GM12878 (cell line): ENCODE data around the gene ATXN1. TPM values are rescaled to one million over a fixed set of nuclear protein-coding genes. Genes with fewer than 3 reads are reported as not detected.

Experiments
- CTCF ChIP-seq, 3 experiments: IDR thresholded peaks in 2 of 3; conservative IDR thresholded peaks in 1 of 3; 2 replicates each; pipeline ENCODE4 v1.5.1; 2011; ENCODE audit warnings: low read depth in 3 of 3, low read length in 3 of 3, mild to moderate bottlenecking in 3 of 3, control low read depth in 2 of 3, moderate library complexity in 2 of 3, inconsistent platforms in 1 of 3, mixed read lengths in 1 of 3; ENCODE audit not compliant: control insufficient read depth in 2 of 3, insufficient read depth in 1 of 3; ENCODE audit errors: extremely low read depth in 1 of 3
- DPF2 ChIP-seq: fragments of 450-650 bp; IDR thresholded peaks from 2 replicates; pipeline ENCODE4 v1.6.1; 2017; ENCODE audit warnings: mild to moderate bottlenecking
- EED ChIP-seq: sonication (generic); IDR thresholded peaks from 2 replicates; pipeline ENCODE4 v1.6.1; 2016; ENCODE audit warnings: antibody characterized with exemption, low read depth
- MEF2A ChIP-seq: IDR thresholded peaks from 2 replicates; pipeline ENCODE4 v1.6.1; 2011; ENCODE audit warnings: low read depth, mild to moderate bottlenecking, low read length, moderate library complexity; ENCODE audit not compliant: insufficient read depth
- POU2F2 ChIP-seq: IDR thresholded peaks from 3 replicates; pipeline ENCODE4 v1.6.1; 2011; ENCODE audit warnings: low read depth, mild to moderate bottlenecking, low read length, borderline replicate concordance
- RCOR1 ChIP-seq: conservative IDR thresholded peaks from 2 replicates; pipeline ENCODE4 v1.6.1; 2012; ENCODE audit warnings: low read depth, low read length, improper control_type of control experiment
- SP1 ChIP-seq: IDR thresholded peaks from one replicate; pipeline ENCODE4 v1.6.1; 2011; ENCODE audit warnings: low read depth, low read length
- SUPT20H ChIP-seq: IDR thresholded peaks from 2 replicates; pipeline ENCODE4 v1.6.1; 2011; ENCODE audit warnings: low read depth, mild to moderate bottlenecking, low read length, moderate library complexity, borderline replicate concordance; ENCODE audit not compliant: control insufficient read depth
- TCF7 ChIP-seq: IDR thresholded peaks from 2 replicates; pipeline ENCODE4 v1.6.1; 2014; ENCODE audit warnings: antibody characterized with exemption, borderline replicate concordance
- ZBTB4 ChIP-seq: fragments of 450-650 bp; formaldehyde crosslinking; IDR thresholded peaks from 2 replicates; pipeline ENCODE4 v1.4.0; 2022; ENCODE audit warnings: mild to moderate bottlenecking, moderate library complexity
- ZNF207 ChIP-seq: fragments of 450-650 bp; IDR thresholded peaks from 2 replicates; pipeline ENCODE4 v1.6.1; 2014; ENCODE audit warnings: antibody characterized with exemption, mild to moderate bottlenecking, borderline replicate concordance
- ZNF24 ChIP-seq: fragments of 450-650 bp; IDR thresholded peaks from 2 replicates; pipeline ENCODE4 v1.6.1; 2017; ENCODE audit warnings: antibody characterized with exemption, mild to moderate bottlenecking
- ZNF622 ChIP-seq: fragments of 450-650 bp; IDR thresholded peaks from 2 replicates; pipeline ENCODE4 v1.6.1; 2017; ENCODE audit warnings: mild to moderate bottlenecking, inconsistent platforms
- polyA plus RNA-seq, 11 experiments: library from polyadenylated mRNA; depleted of rRNA in 4 of 11; unstranded in 6 of 11; stranded (reverse) in 5 of 11; fragments of >200 nt; fragmentation: Nextera tagmentation in 4 of 11; fragmentation: Illumina TruSeq in 1 of 11; extraction: Ambion mirVana in 4 of 11; extraction: Trizol in 1 of 11; gene quantifications; 1 replicate in 1 of 11; 2 replicates in 10 of 11; pipeline versions ENCODE4 v1.2.1 to v1.2.3, GENCODE V29; 2011 to 2016; ENCODE audit warnings: inconsistent platforms in 2 of 11, missing spikeins in 2 of 11, low read depth in 1 of 11
- total RNA-seq, 4 experiments: library from RNA; depleted of rRNA in 3 of 4; stranded (reverse); fragments of >200 nt in 3 of 4; fragmentation: Illumina TruSeq in 1 of 4; extraction: Trizol in 1 of 4; gene quantifications; 2 replicates each; pipeline versions ENCODE4 v1.2.1 to v1.2.3, GENCODE V29; 2013 to 2021
- TF ChIP-seq, protein P1 (sequence below): IDR thresholded peaks from 2 replicates; pipeline ENCODE4 v1.6.1; 2012; ENCODE audit warnings: mild to moderate bottlenecking, low read depth, low read length
- TF ChIP-seq, protein P2 (sequence below): fragments of 450-650 bp; IDR thresholded peaks from 2 replicates; pipeline ENCODE4 v1.6.1; 2014; ENCODE audit warnings: mild to moderate bottlenecking
- TF ChIP-seq, protein P3 (sequence below): IDR thresholded peaks from 2 replicates; pipeline ENCODE4 v1.6.1; 2012; ENCODE audit warnings: low read depth, low read length, improper control_type of control experiment
- TF ChIP-seq, protein P4 (sequence below): fragments of 450-650 bp; IDR thresholded peaks from 2 replicates; pipeline ENCODE4 v1.6.1; 2017; ENCODE audit warnings: mild to moderate bottlenecking, low read depth, inconsistent platforms; ENCODE audit not compliant: poor library complexity, severe bottlenecking

ATXN1 gene
- total and polyA plus RNA-seq, 10 of the 15 experiments (the other 5 are each of a cell fraction or from before 2014, with no cell fraction given), result 12.2 to 51.2 (median 20.5) TPM

GRCh38 chr6:16332175-16332542 lies 429.1 kb downstream of the ATXN1 start (continued):
- TF ChIP-seq ZNF24 (no peak), MEF2A (peak; percentile 48; the same call in 1 of the 2 replicates), ZNF622 (no peak), RCOR1 (0 out of 2 replicates have a peak, but pooled peaks have one; percentile 26), ZBTB4 (CRISPR knock-in tag) (no peak), DPF2 (peak; percentile 0; the same call in 1 of the 2 replicates), CTCF (IDR thresholded peaks at IDR 0.05 in 2 of 3, conservative IDR thresholded peaks at IDR 0.05 in 1 of 3; ENCODE audit: control insufficient read depth in 2 of 3, extremely low read depth in 1 of 3, insufficient read depth in 1 of 3, low read depth in 3 of 3, low read length in 3 of 3) (peak; percentile 77 to 95 (median 94); a peak in 5 of 6 replicates), SP1 (no peak), EED (peak; percentile 45; the same call in 1 of the 2 replicates), ZNF207 (no peak), TCF7 (no peak), POU2F2 (peak; percentile 76; the same call in 2 of the 3 replicates), SUPT20H (no peak)
- TF ChIP-seq, protein P1, sequence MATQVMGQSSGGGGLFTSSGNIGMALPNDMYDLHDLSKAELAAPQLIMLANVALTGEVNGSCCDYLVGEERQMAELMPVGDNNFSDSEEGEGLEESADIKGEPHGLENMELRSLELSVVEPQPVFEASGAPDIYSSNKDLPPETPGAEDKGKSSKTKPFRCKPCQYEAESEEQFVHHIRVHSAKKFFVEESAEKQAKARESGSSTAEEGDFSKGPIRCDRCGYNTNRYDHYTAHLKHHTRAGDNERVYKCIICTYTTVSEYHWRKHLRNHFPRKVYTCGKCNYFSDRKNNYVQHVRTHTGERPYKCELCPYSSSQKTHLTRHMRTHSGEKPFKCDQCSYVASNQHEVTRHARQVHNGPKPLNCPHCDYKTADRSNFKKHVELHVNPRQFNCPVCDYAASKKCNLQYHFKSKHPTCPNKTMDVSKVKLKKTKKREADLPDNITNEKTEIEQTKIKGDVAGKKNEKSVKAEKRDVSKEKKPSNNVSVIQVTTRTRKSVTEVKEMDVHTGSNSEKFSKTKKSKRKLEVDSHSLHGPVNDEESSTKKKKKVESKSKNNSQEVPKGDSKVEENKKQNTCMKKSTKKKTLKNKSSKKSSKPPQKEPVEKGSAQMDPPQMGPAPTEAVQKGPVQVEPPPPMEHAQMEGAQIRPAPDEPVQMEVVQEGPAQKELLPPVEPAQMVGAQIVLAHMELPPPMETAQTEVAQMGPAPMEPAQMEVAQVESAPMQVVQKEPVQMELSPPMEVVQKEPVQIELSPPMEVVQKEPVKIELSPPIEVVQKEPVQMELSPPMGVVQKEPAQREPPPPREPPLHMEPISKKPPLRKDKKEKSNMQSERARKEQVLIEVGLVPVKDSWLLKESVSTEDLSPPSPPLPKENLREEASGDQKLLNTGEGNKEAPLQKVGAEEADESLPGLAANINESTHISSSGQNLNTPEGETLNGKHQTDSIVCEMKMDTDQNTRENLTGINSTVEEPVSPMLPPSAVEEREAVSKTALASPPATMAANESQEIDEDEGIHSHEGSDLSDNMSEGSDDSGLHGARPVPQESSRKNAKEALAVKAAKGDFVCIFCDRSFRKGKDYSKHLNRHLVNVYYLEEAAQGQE, result no peak
- TF ChIP-seq, protein P2, sequence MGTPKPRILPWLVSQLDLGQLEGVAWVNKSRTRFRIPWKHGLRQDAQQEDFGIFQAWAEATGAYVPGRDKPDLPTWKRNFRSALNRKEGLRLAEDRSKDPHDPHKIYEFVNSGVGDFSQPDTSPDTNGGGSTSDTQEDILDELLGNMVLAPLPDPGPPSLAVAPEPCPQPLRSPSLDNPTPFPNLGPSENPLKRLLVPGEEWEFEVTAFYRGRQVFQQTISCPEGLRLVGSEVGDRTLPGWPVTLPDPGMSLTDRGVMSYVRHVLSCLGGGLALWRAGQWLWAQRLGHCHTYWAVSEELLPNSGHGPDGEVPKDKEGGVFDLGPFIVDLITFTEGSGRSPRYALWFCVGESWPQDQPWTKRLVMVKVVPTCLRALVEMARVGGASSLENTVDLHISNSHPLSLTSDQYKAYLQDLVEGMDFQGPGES, result no peak
- TF ChIP-seq, protein P3, sequence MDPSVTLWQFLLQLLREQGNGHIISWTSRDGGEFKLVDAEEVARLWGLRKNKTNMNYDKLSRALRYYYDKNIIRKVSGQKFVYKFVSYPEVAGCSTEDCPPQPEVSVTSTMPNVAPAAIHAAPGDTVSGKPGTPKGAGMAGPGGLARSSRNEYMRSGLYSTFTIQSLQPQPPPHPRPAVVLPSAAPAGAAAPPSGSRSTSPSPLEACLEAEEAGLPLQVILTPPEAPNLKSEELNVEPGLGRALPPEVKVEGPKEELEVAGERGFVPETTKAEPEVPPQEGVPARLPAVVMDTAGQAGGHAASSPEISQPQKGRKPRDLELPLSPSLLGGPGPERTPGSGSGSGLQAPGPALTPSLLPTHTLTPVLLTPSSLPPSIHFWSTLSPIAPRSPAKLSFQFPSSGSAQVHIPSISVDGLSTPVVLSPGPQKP, result no peak
- TF ChIP-seq, protein P4, sequence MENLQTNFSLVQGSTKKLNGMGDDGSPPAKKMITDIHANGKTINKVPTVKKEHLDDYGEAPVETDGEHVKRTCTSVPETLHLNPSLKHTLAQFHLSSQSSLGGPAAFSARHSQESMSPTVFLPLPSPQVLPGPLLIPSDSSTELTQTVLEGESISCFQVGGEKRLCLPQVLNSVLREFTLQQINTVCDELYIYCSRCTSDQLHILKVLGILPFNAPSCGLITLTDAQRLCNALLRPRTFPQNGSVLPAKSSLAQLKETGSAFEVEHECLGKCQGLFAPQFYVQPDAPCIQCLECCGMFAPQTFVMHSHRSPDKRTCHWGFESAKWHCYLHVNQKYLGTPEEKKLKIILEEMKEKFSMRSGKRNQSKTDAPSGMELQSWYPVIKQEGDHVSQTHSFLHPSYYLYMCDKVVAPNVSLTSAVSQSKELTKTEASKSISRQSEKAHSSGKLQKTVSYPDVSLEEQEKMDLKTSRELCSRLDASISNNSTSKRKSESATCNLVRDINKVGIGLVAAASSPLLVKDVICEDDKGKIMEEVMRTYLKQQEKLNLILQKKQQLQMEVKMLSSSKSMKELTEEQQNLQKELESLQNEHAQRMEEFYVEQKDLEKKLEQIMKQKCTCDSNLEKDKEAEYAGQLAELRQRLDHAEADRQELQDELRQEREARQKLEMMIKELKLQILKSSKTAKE, result no peak
